GDM1 (cell line): Measurements from ENCODE around the gene TPCN1.

ENCODE experiments used
- DNase-seq: peaks from one replicate; lab custom pipeline; 2025; lab: John Stamatoyannopoulos, UW

The TPCN1 gene

DNA sequence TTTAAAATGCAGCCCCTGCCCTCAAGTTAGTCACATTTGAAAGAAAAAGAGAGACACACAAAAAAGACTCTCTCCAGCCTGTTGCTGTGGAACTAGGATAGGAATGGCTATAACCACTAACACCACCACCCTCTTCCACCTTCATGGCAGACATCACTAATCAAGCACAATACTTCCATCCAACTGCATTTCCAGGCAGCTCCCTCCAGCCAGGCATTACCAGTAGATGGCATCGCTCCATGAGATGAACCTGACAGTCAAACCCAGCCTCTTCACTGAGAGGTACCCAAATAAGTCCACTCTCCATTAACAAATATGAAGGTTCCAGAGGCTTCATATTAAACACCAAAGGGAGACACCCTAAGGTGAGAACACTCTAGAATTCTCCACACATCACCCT lies 89.2 kb downstream of the TPCN1 start:
- DNase-seq: peak; percentile 13

DNA sequence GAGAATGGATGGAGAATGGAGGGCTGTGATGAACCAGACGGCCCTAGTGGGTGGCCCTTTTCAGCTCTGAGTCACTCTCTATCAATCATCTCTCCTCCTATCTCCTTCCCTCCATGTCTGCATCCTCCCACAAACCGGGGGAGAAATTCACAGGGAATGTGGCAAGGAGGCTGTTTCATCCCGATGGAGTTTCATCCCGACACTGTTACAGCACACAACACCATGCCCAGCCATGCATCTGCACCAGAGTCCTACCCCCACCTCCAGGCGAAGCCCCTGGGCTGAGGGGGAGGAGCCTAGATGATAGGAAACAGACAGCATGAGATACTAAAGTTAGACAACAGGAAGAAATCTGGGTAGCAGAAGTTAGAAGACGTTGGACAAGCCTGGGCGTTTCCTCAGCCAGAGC lies 92.9 kb downstream of the TPCN1 start:
- no peak for DNase-seq

- DNase-seq: no peak
These were observed 94.1 kb downstream of the TPCN1 start for GRCh38 chr12:113315358-113315757.

DNA sequence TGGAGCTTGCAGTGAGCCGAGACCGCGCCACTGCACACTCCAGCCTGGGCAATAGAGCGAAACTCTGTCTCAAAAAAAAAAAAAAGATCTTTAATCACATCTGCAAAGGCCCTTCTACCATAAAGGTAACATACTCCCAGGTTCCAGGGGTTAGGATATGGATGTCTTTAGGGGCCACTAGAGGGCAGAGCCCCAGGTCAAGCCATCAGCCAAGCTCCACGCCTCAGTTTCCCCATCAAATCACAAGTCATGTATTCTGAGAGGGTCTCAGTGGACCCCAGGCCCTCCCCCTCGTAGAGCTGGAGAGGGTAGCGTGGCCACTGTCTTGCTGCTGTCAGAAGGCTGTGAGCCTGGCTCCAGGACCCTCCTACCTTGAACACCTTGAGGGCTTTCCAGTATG lies 94.9 kb downstream of the TPCN1 start:
- no peak for DNase-seq

- no peak for DNase-seq
These were observed 95.9 kb downstream of the TPCN1 start for GRCh38 chr12:113317122-113317521.

DNA sequence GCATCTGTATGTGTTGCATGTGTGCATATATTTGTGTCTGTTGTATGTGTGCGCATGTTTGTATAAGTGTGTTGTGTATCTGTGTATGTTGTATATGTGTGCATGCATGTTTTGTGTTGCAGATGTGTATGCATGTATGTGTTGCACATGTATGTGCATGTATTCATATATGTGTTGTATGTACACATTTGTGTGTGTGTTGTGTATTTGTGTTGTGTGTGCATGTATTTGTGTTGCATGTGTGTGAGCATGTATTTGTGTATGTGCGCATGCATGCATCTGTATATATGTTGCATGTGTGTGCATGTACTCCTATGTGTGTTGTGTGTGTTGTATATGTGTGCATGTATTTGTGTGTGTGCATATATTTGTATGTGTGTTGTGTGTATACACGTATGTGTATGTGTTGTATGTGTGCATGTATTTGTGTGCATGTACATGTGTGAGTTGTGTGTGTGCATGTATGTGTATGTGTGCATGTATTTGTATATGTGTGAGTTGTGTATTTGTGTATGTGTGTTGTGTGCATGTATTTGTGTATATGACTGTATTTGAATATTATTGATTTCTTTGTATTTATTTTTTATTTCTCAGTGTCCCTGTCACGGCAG lies 96.9 kb downstream of the TPCN1 start:
- no peak for DNase-seq

DNA sequence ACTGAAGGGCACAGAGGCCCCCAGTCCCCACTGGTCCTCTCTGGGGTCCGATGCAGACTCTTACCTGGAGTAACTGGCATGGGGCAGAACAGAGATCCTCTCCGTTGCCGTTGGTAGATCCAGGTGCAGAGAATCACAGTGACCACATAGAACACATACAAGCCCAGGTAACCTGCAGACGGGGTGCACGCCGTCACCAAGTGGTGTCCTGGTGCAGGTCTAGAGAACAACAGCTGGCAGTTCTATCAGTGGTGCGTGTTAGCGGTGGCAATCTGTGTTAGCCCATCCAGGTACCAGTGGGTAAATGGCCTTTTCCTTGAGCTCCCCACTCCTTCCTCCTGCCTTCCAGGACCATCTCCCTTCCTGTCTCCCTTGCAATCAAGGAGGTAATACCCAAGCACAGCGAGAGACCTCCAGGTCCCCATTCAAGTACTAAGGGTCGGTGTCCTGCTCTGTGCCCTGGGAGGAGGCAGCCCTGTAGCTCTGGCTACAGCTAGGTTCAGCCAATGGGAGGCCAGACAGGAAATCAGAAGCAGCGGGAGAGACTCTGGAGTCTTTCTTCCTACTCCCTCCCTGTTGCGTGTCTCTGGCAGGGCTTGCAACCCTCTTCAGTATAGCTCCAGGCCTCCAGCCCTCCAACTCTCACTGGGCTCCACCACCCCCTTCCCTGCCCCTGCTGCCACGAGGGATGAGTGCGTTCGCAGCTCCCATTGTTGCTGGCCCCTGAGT lies 97.8 kb downstream of the TPCN1 start:
- DNase-seq: no peak

GRCh38 chr12:113320401-113320800 lies 99.1 kb downstream of the TPCN1 start:
- DNase-seq: no peak

DNA sequence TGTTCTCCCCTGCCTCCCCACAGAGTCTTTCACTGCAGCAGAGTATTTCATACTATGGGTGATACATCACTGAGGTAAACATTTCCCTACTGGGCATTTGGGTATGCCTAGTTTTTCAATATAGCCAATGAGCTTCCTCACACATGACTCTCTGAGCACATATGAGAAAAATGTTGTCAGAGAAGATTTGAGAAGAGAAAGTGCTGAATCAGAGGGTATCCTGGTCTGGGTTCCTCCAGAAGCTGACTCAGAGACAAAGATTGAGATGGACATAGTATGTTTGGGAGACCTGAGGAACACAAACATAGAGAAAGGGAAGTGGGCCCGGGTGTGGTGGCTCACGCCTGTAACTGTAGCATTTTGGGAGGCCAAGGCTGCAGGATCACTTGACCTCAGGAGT lies 101.1 kb downstream of the TPCN1 start:
- DNase-seq: no peak

GRCh38 chr12:113325916-113326315 lies 104.7 kb downstream of the TPCN1 start:
- no peak for DNase-seq

GRCh38 chr12:113326775-113327395 lies 105.6 kb downstream of the TPCN1 start:
- DNase-seq: no peak

DNA sequence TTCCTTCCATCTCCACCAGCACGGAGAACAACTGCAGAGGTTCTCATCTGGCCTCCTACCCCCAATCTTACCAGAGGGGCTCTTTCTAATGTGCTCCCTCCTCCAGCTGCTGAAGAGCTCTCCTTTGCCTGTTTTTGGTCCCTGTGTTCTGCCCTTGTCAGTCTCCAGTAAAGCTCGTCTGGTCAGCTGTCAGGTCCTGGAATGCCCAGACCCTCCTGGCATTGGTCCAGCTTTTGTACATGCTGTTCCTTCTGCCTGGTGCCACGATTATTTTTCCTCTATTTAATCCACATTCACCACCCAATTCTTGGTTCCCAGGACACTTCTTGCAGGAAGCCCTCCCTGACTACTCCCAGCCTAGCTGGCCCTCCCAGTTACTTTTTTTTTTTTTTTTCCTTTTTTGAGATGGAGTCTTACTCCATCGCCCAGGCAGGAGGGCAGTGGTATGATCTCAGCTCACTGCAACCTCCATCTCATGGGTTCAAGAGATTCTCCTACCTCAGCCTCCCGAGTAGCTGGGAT lies 107.2 kb downstream of the TPCN1 start:
- no peak for DNase-seq

DNA sequence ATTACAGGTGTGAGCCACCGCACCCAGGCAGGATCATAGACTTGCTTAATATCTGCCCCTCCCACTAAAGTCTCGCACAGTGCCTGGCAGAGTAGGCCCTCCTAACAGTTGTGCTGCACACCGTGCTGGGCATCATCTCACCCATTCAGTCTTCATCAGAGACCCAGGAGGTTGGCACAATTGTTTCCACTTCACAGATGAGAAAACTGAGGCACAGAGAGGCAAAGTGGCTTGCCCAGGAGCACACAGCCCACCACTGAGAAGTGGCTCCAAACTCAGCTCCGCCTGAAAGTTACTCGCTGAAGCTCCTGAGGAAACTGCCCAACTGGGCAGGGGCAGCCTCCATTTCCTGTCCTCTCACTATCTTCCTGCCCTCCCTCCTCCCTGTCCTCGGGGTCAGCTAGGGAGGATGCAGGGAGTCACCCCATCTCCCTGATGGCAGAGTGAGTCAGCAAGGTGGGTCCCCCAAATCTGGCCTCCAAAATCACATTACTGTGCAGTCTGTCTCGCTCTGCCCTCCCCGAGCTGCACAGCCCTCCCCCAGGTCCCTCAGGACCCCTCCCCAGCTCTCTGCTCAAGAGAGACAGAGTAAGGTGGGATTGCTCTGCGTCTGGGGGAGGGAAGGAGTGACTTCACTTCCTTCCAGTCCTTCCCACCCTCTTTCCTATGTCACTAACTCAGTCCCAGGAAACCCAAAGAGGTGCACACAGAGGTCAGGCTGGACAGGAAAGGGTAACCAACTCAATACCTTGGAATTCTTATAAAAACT lies 107.9 kb downstream of the TPCN1 start:
- DNase-seq: no peak

- DNase-seq: no peak
These were observed 108.6 kb downstream of the TPCN1 start for GRCh38 chr12:113329791-113330417.

DNA sequence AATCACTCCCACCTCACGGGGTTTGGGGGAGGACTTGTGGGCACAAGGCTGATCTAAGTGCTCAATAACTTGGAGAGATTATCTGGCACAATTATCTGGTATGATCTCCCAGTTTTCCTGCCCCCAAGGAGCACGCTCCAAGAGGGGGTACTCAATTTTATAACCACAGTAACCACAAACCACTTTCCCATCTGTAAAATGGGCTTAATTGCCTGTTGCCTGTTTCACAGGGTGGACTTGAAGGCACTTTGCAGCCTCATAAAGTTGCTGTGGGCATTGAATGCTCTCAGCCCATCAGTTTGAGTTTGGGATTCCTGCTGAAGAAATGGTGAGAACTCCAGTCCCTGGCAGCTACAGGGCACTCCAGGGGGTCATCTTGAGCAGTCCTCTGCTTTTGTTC lies 109.2 kb downstream of the TPCN1 start:
- no peak for DNase-seq

DNA sequence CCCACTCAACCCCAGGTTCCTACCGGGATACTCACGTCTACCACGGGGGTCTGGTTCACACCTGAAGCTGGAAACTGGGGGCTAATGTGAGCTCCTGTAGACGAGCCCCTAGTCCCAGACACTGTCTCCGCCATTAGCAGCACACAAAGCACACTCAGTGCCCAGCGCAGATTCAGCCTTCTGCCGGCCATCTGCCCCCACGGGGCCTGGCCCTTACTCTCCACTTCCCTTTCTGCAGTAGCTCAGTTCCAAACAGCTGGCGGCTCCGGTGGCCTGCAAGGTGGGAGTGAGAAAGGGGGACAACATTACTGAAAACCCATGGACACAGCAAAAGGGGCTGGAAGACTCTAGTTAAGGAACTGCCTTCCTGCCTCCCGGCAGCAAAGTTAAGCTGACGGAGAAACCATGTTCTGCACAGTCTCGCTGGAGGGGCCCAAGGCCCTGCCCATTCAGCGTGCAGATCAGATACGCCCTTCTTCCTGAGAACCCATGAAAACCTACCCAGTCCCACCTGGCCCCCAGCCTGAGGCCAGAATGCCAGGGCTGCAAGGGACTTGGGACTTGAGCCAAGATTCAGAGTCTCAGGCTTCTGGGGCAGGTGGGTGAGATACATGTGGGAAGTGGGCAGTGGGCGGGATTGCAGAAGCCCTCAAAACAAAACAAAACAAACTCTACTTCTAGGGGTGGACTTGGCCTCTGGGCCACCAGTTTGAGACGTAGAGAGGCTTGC lies 111.6 kb downstream of the TPCN1 start:
- no peak for DNase-seq

DNA sequence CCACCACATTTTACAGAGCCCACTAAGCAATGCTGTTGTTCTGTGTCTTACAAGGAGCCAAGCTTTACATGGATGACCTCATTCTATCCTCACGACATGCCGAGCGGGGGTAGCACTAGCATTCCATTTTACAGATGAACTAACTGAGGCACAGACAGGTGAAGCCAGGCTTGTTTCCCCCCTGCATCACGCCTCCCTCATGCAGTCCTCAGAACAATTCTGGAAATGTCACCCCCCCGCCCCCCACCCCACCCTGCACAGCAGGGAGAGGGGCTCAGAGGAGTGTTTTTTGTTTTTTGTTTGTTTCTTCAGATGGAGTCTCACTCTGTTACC lies 112.1 kb downstream of the TPCN1 start:
- no peak for DNase-seq

DNA sequence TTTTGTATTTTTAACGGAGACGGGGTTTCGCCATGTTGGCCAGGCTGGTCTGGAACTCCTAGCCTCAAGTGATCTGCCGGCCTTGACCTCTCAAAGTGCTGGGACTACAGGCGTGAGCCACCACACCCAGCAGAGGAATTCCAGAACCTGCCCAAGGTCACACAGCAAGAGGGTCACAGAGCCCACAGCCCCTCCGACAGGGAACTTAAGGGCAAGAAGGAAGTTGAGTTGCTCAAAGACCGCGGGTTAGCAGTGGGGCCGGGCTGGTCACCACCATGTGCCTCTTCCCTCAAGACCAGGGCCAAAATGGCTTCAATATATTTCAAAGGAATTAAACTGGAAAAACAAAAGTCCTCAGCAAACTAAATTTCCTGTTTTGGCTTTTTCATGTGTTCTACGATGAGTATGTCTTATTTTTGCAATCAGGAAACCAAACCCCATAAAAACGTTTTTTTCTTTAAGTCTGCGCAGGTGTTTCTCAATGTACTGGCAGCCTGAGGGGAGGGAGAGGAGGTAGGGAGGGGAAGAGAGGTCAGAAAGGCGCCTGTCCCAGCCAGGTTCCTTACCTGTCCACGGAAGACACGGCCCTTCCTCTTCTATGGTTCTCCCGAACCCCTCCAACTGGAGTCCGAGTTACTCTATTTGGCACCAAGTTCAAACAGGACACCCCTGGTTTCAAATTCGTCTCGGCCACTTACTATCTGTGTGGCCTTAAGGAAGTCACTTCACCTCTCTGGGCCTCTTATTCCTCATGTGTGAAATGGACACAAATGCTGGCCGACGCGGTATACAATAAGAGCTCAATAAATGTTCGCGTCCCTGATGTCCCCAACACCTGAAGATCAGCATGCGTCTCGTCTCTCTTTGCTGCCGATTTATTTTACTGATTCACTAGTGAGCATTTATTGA lies 112.9 kb downstream of the TPCN1 start:
- DNase-seq: no peak

GRCh38 chr12:113334786-113335539 lies 113.7 kb downstream of the TPCN1 start, which contains the start of gene SLC8B1:
Gene SLC8B1 (minus strand): TSS chr12:113335109. CDS start chr12:113332878, 2,231 bp downstream.
- DNase-seq: peak; percentile 75

GRCh38 chr12:113339540-113339939 lies 118.3 kb downstream of the TPCN1 start:
- no peak for DNase-seq
